CD4-positive, alpha-beta T cell treated with Interleukin-15 for 4 hours (primary cell): ENCODE results near the gene IQSEC3.
"Not testable (repeated sequence)": the region's sequence is repeated elsewhere in the genome, so short reads cannot be mapped to it uniquely, and the experiment has no call there.

Experiments
- DNase-seq: peaks from one replicate; pipeline ENCODE4 v3.0.0-alpha.2; 2020; ENCODE audit warnings: low spot score

IQSEC3 gene

DNA sequence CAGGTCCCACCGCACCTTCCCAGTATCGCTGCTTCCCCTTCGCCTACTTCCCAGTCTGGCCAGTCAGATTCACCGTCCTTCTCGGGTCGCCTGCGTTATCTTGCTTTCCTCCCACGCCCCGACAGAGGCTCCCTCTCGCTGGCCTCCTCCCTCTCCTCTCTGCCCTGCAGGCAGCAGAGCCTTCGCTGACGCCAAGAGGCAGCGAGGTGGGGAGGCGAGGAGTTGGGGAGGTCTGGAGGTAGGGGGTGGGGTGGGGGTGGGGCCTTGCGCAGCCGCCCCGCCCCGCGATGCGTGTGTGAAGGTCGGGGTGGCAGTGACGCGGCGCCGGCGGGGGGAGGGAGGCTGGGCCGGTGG, at the start of gene IQSEC3:
TSS of gene IQSEC3 (plus strand) at position 340 of the 354 bp plus-strand sequence. CDS start 116 bp downstream, outside the sequence.
- not testable (repeated sequence) for DNase-seq

DNA sequence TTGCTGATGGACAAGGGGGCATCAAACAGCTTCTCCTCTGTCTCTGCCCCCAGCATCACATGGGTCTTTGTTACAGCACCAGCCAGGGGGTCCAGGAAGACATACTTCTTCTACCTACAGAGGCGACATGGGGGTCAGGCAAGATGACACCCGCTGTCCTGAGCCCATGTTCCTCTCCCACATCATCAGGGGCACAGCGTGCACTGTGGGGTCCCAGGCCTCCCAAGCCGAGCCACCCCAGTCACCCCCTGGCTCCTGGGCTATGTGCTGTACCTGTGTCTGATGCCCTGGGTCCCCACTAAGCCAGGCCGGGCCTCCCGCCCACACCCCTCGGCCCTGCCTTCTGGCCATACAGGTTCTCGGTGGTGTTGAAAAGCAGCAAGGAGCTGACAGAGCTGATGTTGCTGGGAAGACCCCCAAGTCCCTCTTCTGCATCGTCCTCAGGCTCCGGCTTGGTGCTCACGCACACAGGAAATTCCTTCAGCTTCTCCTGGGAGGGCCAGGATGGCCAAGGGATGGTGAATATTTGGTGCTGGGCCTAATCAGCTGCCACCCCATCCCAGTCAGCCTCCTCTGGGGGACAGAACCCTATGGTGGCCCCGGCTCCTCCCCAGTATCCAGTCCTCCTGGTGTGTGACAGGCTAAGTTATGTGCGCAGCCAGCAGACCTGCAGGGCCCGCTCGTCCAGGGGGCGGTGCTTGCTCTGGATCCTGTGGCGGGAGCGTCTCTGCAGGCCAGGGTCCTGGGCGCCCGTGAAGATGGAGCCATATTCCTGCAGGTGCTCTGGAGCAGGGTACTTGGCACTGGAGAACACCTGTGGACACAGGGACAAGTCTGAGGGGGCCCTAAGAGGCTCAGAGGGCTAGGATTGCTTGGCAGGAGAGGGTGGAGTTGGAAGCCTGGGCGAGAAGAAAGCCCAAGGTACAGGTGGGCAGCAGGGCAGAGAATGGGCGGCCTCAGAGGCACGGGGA, 48.9 kb upstream of the IQSEC3 start:
- DNase-seq: not testable (repeated sequence)

GRCh38 chr12:18821-19567, 47.6 kb upstream of the IQSEC3 start:
- not testable (repeated sequence) for DNase-seq

DNA sequence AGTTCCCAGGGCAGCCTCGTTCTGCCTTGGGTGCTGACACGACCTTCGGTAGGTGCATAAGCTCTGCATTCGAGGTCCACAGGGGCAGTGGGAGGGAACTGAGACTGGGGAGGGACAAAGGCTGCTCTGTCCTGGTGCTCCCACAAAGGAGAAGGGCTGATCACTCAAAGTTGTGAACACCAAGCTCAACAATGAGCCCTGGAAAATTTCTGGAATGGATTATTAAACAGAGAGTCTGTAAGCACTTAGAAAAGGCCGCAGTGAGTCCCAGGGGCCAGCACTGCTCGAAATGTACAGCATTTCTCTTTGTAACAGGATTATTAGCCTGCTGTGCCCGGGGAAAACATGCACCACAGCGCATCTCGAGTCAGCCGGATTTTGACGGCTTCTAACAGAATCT, 46.7 kb upstream of the IQSEC3 start:
- DNase-seq: not testable (repeated sequence)

DNA sequence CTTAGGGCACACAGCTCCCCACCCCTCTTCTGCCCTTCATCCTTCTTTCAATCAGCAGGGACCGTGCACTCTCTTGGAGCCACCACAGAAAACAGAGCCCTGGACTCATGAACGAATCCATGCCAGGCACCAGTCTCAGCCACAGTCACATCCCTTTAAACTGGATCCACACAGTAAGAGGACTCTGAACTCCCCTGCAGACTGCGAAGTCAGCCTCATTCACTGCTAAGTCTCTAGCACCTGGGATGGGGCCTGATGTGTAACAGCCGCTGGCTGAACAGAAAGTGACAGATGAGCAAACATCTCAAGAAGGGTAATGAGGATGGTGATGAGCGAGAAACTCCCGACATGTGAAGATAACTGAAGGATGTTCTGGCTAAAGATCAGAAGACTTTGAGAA, 45.8 kb upstream of the IQSEC3 start:
- no peak for DNase-seq

- no peak for DNase-seq
These were observed 45.0 kb upstream of the IQSEC3 start for GRCh38 chr12:21301-22189.

DNA sequence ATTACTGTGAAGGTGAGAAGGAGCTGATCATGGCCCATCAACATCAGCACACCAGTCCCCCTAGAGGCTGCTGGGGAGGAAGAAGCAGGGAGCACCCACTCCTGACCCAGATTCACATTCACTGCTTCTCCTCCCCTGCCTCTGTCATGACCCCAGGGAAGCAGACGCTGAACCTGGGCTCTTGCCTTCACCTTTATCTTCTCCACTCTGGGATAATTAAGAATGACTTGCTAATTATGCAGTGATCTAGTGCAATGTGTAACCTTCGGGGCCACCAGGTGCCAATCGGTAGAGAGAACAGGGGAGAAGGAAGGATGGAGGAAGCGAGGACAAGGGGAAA, 44.4 kb upstream of the IQSEC3 start:
- no peak for DNase-seq

DNA sequence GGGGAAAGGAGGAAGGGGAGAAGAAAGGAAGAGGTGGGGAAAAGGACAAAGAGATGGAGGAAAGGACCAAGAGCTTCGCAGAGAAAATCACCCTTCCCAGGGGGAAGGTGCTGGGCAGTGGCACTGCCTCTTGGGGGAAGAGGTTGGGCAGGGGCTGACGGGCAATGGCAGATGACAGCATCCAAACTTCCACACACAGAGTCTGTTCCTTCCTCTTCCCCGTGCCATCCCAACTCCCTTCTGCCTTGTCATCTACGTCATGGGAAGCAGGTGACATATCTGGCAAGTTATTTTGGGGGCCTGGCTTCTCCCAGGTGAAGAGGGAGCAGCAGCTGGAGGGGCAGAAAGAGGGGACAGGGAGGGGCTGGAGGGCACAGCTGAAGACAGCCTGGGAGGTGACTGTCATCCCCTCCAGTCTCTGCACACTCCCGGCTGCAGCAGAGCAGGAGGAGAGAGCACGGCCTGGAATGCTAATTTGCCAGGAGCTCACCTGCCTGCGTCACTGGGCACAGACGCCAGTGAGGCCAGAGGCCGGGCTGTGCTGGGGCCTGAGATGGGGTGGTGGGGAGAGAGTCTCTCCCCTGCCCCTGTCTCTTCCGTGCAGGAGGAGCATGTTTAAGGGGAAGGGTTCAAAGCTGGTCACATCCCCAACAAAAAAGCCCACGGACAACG, 43.9 kb upstream of the IQSEC3 start:
- DNase-seq: no peak

DNA sequence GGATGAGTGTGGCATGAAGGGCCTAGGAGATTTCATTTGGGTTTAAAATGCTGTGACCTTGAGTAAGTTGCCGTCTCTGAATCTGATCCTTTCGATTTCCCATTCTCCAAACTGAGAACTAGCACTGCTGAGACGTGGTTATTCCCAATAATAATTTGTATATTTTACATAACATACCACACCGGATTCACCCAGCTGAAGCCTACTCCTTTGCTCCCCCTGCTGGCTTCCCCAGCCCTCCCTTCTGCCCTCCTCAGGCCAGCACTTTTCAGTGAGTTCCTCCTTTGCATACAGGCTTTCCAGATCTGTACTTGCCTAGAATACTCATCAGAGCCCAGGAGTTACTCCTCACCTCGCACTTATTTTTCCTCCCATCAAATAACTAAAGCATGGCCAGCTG, 38.7 kb upstream of the IQSEC3 start:
- not testable (repeated sequence) for DNase-seq

GRCh38 chr12:38775-39174, 27.8 kb upstream of the IQSEC3 start:
- DNase-seq: not testable (repeated sequence)

DNA sequence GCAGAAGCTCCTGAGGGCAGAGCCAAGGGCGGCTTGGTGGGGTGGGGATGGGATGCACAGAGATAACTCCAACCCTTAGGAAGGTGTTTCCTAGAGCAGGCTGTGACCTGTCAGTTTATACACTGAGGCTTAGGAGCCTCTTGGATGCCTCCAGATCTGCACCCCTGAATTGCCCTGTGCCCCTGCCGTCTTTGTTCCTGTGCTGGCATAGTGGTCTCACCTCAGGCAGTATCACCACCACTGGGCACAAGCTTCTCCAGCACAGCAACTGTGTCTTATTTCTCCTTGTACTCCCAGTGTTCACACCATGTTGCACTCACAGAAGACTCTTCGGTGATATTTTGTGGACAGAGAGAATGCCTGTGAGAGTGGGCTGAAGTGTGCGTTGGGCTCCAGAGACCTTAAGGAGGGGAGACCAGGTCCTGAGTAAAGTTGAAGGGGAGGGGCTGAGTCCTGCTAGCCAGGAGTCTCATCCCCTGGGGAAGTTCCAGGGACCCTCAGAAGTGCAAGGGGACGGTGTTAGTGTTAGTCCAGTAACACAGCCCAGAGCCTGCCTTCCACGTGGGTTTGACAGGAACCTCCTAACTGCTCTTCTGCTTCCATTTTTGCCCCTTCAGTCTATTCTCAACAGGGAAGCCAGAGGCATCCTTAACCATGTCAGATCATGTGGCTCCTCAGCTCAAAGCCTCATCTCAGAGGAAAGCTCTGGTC, 26.9 kb upstream of the IQSEC3 start:
- not testable (repeated sequence) for DNase-seq

GRCh38 chr12:44352-44751, 22.2 kb upstream of the IQSEC3 start:
- not testable (repeated sequence) for DNase-seq

DNA sequence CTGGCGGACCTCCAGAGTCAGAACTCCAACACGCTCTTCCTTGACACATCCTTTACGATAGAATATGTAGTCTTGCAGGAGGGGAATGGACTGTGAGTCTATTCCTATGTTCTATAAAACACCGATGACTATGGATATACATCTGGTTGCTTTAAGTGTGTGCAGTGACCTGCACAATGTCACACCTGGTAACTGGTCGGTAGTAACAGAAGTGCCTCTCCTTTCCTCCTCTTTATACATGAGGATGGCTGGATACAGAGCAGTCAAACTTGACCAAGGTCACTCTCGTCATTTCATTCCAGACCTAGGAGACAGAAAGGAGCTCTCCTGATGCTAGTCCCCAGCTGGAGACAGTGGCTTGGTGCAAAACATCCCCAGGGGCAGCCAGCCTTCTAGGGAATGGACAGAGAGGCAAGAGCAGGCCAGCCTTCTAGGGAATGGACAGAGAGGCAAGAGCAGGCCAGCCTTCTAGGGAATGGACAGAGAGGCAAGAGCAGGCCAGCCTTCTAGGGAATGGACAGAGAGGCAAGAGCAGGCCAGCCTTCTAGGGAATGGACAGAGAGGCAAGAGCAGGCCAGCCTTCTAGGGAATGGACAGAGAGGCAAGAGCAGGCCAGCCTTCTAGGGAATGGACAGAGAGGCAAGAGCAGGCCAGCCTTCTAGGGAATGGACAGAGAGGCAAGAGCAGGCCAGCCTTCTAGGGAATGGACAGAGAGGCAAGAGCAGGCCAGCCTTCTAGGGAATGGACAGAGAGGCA, 21.2 kb upstream of the IQSEC3 start:
- DNase-seq: not testable (repeated sequence)

DNA sequence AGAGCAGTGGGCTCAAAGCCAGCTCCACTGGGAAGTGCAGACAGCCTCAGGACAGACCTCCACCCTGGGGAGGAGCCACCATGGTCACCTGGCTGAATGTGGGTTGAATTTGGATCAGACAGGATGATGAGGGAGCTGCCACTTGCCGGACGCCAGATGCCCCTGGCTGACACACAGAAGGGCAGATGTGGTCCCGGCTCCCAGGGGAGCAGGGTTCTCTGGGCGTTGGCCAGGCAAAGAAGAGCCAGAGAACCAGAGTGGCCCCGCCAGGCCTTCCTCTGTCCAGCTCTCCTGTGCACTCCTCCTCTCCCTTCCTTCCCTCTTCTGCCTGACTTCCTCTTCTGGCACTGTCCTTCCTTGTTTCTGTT, 20.6 kb upstream of the IQSEC3 start:
- DNase-seq: not testable (repeated sequence)

- not testable (repeated sequence) for DNase-seq
These were observed 20.0 kb upstream of the IQSEC3 start for GRCh38 chr12:46542-46941.

GRCh38 chr12:47699-48226, 18.8 kb upstream of the IQSEC3 start:
- DNase-seq: not testable (repeated sequence)

GRCh38 chr12:49149-49548, 17.4 kb upstream of the IQSEC3 start:
- DNase-seq: not testable (repeated sequence)

DNA sequence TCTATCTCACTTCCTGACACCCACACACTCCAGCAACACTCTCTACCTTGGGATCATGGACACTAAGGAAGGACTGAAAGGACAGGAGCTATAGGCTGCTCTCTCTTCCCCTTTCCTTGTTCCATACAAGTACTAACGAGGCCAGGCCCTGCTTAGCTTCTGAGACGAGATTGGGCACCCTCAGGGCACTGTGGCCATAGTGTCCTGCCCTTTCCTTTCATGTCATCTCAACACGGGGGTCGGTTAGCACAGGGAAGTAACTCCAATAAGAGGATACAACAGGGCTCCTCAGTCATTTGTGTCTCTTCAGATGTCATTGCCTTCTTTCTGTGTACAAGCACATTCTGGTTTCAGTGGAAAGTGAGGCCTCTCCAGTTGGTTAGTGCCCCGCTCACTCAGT, 15.5 kb upstream of the IQSEC3 start:
- DNase-seq: not testable (repeated sequence)

- DNase-seq: not testable (repeated sequence)
These were observed 14.6 kb upstream of the IQSEC3 start for GRCh38 chr12:51962-52361.
